ENCODE measurements around the gene SLC18B1. TPM values are rescaled to one million over a fixed set of nuclear protein-coding genes. Genes with fewer than 3 reads are reported as not detected.

Gene SLC18B1
- 7.5 and 9.4 TPM in 2 replicates for total RNA-seq

GRCh38 chr6:132797951-132798868 lies at the start of gene SLC18B1:
Gene SLC18B1 (minus strand): TSS chr6:132798637. CDS start chr6:132798456, 181 bp downstream.

Other genes starting within 250 kb of the SLC18B1 start
- not detected in 2 replicates for gene TAAR8, start 246.0 kb downstream of the SLC18B1 start, total RNA-seq
- gene TAAR6, start 228.3 kb downstream of the SLC18B1 start, total RNA-seq, result not detected in 2 replicates
- not detected in 2 replicates for gene TAAR5, start 208.9 kb downstream of the SLC18B1 start, total RNA-seq
- gene TAAR2, start 174.4 kb downstream of the SLC18B1 start, total RNA-seq, result not detected in 2 replicates
- gene TAAR1, start 139.5 kb downstream of the SLC18B1 start, total RNA-seq, result not detected in 2 replicates
- 1.4 and 3.0 TPM in 2 replicates for gene VNN1, start 84.6 kb downstream of the SLC18B1 start, total RNA-seq
- 0.53 TPM in 1 of 2 replicates, not detected in the other for gene VNN2, start 40.7 kb downstream of the SLC18B1 start, total RNA-seq
- gene RPS12, start 15.9 kb upstream of the SLC18B1 start, total RNA-seq, result 1,926 and 2,292 TPM in 2 replicates